Subcutaneous abdominal adipose tissue (tissue), 5 donors: ENCODE results near the gene ZDHHC20.

Experiments used
- H3K27ac ChIP-seq: one replicate; pipeline ENCODE4 v1.7.0; 2013; ENCODE audit warnings: low read depth, mild to moderate bottlenecking, inconsistent platforms, low read length, moderate library complexity
- H3K27me3 ChIP-seq, 5 donors: one replicate each; pipeline ENCODE4 v1.7.0; 2013; ENCODE audit warnings: low read length in 5 of 5, inconsistent platforms in 1 of 5; ENCODE audit not compliant: control insufficient read depth in 5 of 5, insufficient read depth in 4 of 5
- H3K36me3 ChIP-seq, 5 donors: one replicate each; pipeline ENCODE4 v1.7.0; 2013; ENCODE audit warnings: low read length in 5 of 5; ENCODE audit not compliant: control insufficient read depth in 5 of 5, insufficient read depth in 5 of 5
- H3K4me1 ChIP-seq, 5 donors: one replicate each; pipeline ENCODE4 v1.7.0; 2013; ENCODE audit warnings: low read length in 5 of 5, mild to moderate bottlenecking in 3 of 5, moderate library complexity in 1 of 5; ENCODE audit not compliant: control insufficient read depth in 5 of 5, insufficient read depth in 5 of 5
- H3K4me3 ChIP-seq, 5 donors: one replicate each; pipeline ENCODE4 v1.7.0; 2013; ENCODE audit warnings: low read length in 5 of 5, low read depth in 1 of 5
- H3K9ac ChIP-seq, 5 donors: one replicate each; pipeline ENCODE4 v1.7.0; 2013; ENCODE audit warnings: low read length in 5 of 5, mild to moderate bottlenecking in 4 of 5, moderate library complexity in 3 of 5
- H3K9me3 ChIP-seq, 5 donors: one replicate each; pipeline ENCODE4 v1.7.0; 2013; ENCODE audit warnings: low read length in 5 of 5; ENCODE audit not compliant: control insufficient read depth in 5 of 5
- donor health status: healthy.
- donor health status: healthy.
- donor health status: healthy.
- donor health status: healthy.
- donor health status: healthy.

The ZDHHC20 gene

GRCh38 chr13:21458813-21459701 lies at the start of gene ZDHHC20:
Gene ZDHHC20 (minus strand): TSS chr13:21459303. CDS start chr13:21459171, 132 bp downstream.
- no peaks in the 10 kb centered on the region for H3K36me3 ChIP-seq
- no peaks in the 10 kb centered on the region for H3K27me3 ChIP-seq
- H3K9ac ChIP-seq = peak within 1 kb of the TSS; percentile 12 to 88 (median 80)
- no peaks in the 10 kb centered on the region for H3K9me3 ChIP-seq
- peak within 1 kb of the TSS; percentile 50 for H3K27ac ChIP-seq
- peak within 1 kb of the TSS; percentile 72 to 99 (median 96) for H3K4me3 ChIP-seq
- peaks cover 0 to 16% (median 12%) of the 10 kb centered on the region in 5 donors for H3K4me1 ChIP-seq

- H3K9ac ChIP-seq = no peak overlapping the region
- H3K36me3 ChIP-seq = peaks cover 18 to 30% (median 23%) of the 10 kb centered on the region in 5 donors
- no peak overlapping the region for H3K4me3 ChIP-seq
- no peaks in the 10 kb centered on the region for H3K4me1 ChIP-seq
- H3K27ac ChIP-seq = no peak overlapping the region
- no peaks in the 10 kb centered on the region for H3K27me3 ChIP-seq
- no peaks in the 10 kb centered on the region for H3K9me3 ChIP-seq
Observed at GRCh38 chr13:21504379-21504778, 45.3 kb upstream of the ZDHHC20 start.

- H3K27me3 ChIP-seq = no peaks in the 10 kb centered on the region
- no peak overlapping the region for H3K9ac ChIP-seq
- H3K4me1 ChIP-seq = no peaks in the 10 kb centered on the region
- H3K36me3 ChIP-seq = peaks cover 12 to 27% (median 19%) of the 10 kb centered on the region in 5 donors
- H3K27ac ChIP-seq = no peak overlapping the region
- H3K4me3 ChIP-seq = no peak overlapping the region
- H3K9me3 ChIP-seq = no peaks in the 10 kb centered on the region
Observed at GRCh38 chr13:21501686-21502085, 42.6 kb upstream of the ZDHHC20 start.

- no peaks in the 10 kb centered on the region for H3K4me1 ChIP-seq
- H3K27me3 ChIP-seq = no peaks in the 10 kb centered on the region
- no peak overlapping the region for H3K27ac ChIP-seq
- no peak overlapping the region for H3K4me3 ChIP-seq
- H3K9ac ChIP-seq = no peak overlapping the region
- peaks cover 9 to 16% (median 12%) of the 10 kb centered on the region in 5 donors for H3K36me3 ChIP-seq
- peaks cover 0 to 17% (median 4%) of the 10 kb centered on the region in 5 donors for H3K9me3 ChIP-seq
Observed at GRCh38 chr13:21486322-21486721, 27.2 kb upstream of the ZDHHC20 start.

- H3K9ac ChIP-seq = no peak overlapping the region
- H3K4me1 ChIP-seq = peaks cover 0 to 5% (median 0%) of the 10 kb centered on the region in 5 donors
- H3K4me3 ChIP-seq = no peak overlapping the region
- H3K9me3 ChIP-seq = peaks cover 0 to 17% (median 4%) of the 10 kb centered on the region in 5 donors
- no peak overlapping the region for H3K27ac ChIP-seq
- no peaks in the 10 kb centered on the region for H3K36me3 ChIP-seq
- H3K27me3 ChIP-seq = no peaks in the 10 kb centered on the region
Observed at GRCh38 chr13:21483748-21484147, 24.6 kb upstream of the ZDHHC20 start.

GRCh38 chr13:21481359-21481758 lies 22.3 kb upstream of the ZDHHC20 start:
- Histone ChIP-seq H3K9me3 (peaks cover 0 to 3% (median under 1%) of the 10 kb centered on the region in 5 donors), H3K27ac (no peak overlapping the region), H3K36me3 (no peaks in the 10 kb centered on the region), H3K4me3 (no peak overlapping the region), H3K4me1 (peaks cover 1 to 13% (median 10%) of the 10 kb centered on the region in 5 donors), H3K27me3 (no peaks in the 10 kb centered on the region), H3K9ac (no peak overlapping the region)

GRCh38 chr13:21478881-21479808 lies 20.0 kb upstream of the ZDHHC20 start:
- H3K27ac ChIP-seq = no peak overlapping the region
- H3K4me3 ChIP-seq = peak overlapping the region in 1 of 5 donors; percentile 49
- no peaks in the 10 kb centered on the region for H3K9me3 ChIP-seq
- peaks cover 1 to 13% (median 10%) of the 10 kb centered on the region in 5 donors for H3K4me1 ChIP-seq
- no peaks in the 10 kb centered on the region for H3K27me3 ChIP-seq
- H3K9ac ChIP-seq = peak overlapping the region in 1 of 5 donors; percentile 31
- H3K36me3 ChIP-seq = no peaks in the 10 kb centered on the region

- peaks cover 1 to 13% (median 10%) of the 10 kb centered on the region in 5 donors for H3K4me1 ChIP-seq
- H3K27ac ChIP-seq = no peak overlapping the region
- peak overlapping the region in 4 of 5 donors; percentile 48 to 79 (median 66) for H3K9ac ChIP-seq
- peak overlapping the region; percentile 66 to 78 (median 75) for H3K4me3 ChIP-seq
- H3K27me3 ChIP-seq = no peaks in the 10 kb centered on the region
- H3K9me3 ChIP-seq = no peaks in the 10 kb centered on the region
- no peaks in the 10 kb centered on the region for H3K36me3 ChIP-seq
Observed at GRCh38 chr13:21476893-21477472, 17.9 kb upstream of the ZDHHC20 start.

GRCh38 chr13:21475115-21475514 lies 16.0 kb upstream of the ZDHHC20 start:
- no peaks in the 10 kb centered on the region for H3K36me3 ChIP-seq
- peaks cover 1 to 13% (median 10%) of the 10 kb centered on the region in 5 donors for H3K4me1 ChIP-seq
- H3K27ac ChIP-seq = no peak overlapping the region
- no peak overlapping the region for H3K9ac ChIP-seq
- H3K27me3 ChIP-seq = no peaks in the 10 kb centered on the region
- H3K4me3 ChIP-seq = no peak overlapping the region
- peaks cover 0 to 4% (median 0%) of the 10 kb centered on the region in 5 donors for H3K9me3 ChIP-seq
